GM12878 (cell line): ENCODE measurements around the gene RASGRF1. TPM values are rescaled to one million over a fixed set of nuclear protein-coding genes. Genes with fewer than 3 reads are reported as not detected.

ENCODE experiments used
- ATAC-seq: fragments of 200-7000 bp; cut with Tn5 transposase; 3 replicates; pipeline ENCODE4 v1.9.1; 2020; ENCODE audit warnings: mild to moderate bottlenecking, moderate library complexity
- BruUV-seq: library from RNA; stranded (reverse); fragments of 400-500 nt; replicated peaks from 2 replicates; lab custom pipeline; 2021; lab: Mats Ljungman, UMichigan
- CTCF ChIA-PET: fragments of 300-600 bp; sonication (Branson Sonifier 250); formaldehyde crosslinking; extraction: SDS; loops from one replicate; lab custom pipeline; 2021; ENCODE audit warnings: inconsistent platforms; lab: Yijun Ruan, JAX
- POLR2A ChIA-PET: fragments of 350-600 bp; formaldehyde crosslinking; extraction: SDS; loops from one replicate; lab custom pipeline; 2021; ENCODE audit warnings: inconsistent platforms; lab: Charles Lee
- RAD21 ChIA-PET: fragments of 300-600 bp; sonication (Branson Sonifier 250); formaldehyde crosslinking; loops from one replicate; lab custom pipeline; 2023; ENCODE audit warnings: antibody characterized with exemption; ENCODE audit not compliant: unreplicated experiment; lab: Charles Lee
- SMC1A ChIA-PET: fragments of 300-600 bp; sonication (Branson Sonifier 250); formaldehyde crosslinking; loops from one replicate; lab custom pipeline; 2023; ENCODE audit not compliant: unreplicated experiment, uncharacterized antibody; lab: Charles Lee
- DNase-seq: peaks from one replicate; pipeline ENCODE4 v3.0.0-alpha.2; 2011; ENCODE audit warnings: low read depth, low spot score
- FAIRE-seq: peaks from 3 replicates; lab custom pipeline; 2011; peaks lifted over from hg19 to GRCh38; lab: Jason Lieb, UNC
- H2AFZ ChIP-seq: 2 replicates; pipeline ENCODE4 v1.6.0; 2011; ENCODE audit warnings: low read depth, low read length, control low read depth; ENCODE audit not compliant: control insufficient read depth
- H3K27ac ChIP-seq: 2 replicates; pipeline ENCODE4 v1.5.1; 2011; ENCODE audit warnings: control low read depth; ENCODE audit not compliant: control insufficient read depth, insufficient read depth
- H3K27me3 ChIP-seq, 2 experiments: replicated peaks in 1 of 2; 2 replicates each; pipeline versions ENCODE4 v1.6.0 to v1.6.1; 2011; ENCODE audit warnings: low read length in 1 of 2; ENCODE audit not compliant: control insufficient read depth in 2 of 2, insufficient read depth in 2 of 2
- H3K36me3 ChIP-seq, 2 experiments: 2 replicates each; pipeline ENCODE4 v1.5.1; 2011; ENCODE audit warnings: low read length in 1 of 2; ENCODE audit not compliant: control insufficient read depth in 2 of 2, insufficient read depth in 2 of 2
- H3K4me1 ChIP-seq: 2 replicates; pipeline ENCODE4 v1.6.1; 2011; ENCODE audit warnings: mild to moderate bottlenecking, low read length, moderate library complexity, mixed read lengths; ENCODE audit not compliant: control insufficient read depth, insufficient read depth
- H3K4me2 ChIP-seq: 2 replicates; pipeline ENCODE4 v1.6.0; 2011; ENCODE audit warnings: control low read depth; ENCODE audit not compliant: control insufficient read depth, insufficient read depth
- H3K4me3 ChIP-seq: fragments of 200-600 bp; sonication (generic); 2 replicates; pipeline ENCODE4 v1.5.1; 2016
- H3K79me2 ChIP-seq: 2 replicates; pipeline ENCODE4 v1.6.0; 2011; ENCODE audit warnings: low read length; ENCODE audit not compliant: control insufficient read depth, insufficient read depth
- H3K9ac ChIP-seq: 2 replicates; pipeline ENCODE4 v1.8.0; 2011; ENCODE audit warnings: low read length, control low read depth, mixed read lengths; ENCODE audit not compliant: control insufficient read depth, insufficient read depth
- H3K9me3 ChIP-seq: replicated peaks from 3 replicates; pipeline ENCODE4 v1.5.1; 2011; ENCODE audit warnings: mild to moderate bottlenecking, low read length; ENCODE audit not compliant: control insufficient read depth, insufficient read depth
- H4K20me1 ChIP-seq: 2 replicates; pipeline ENCODE4 v1.6.0; 2011; ENCODE audit not compliant: control insufficient read depth, insufficient read depth
- CHD2 ChIP-seq: IDR thresholded peaks from 2 replicates; pipeline ENCODE4 v1.6.1; 2011; ENCODE audit warnings: low read depth, low read length, improper control_type of control experiment, borderline replicate concordance
- ETV6 ChIP-seq, 2 experiments: fragments of 450-650 bp in 1 of 2; IDR thresholded peaks in 1 of 2; conservative IDR thresholded peaks in 1 of 2; 2 replicates each; pipeline ENCODE4 v1.6.1; 2014; ENCODE audit warnings: antibody characterized with exemption in 1 of 2, borderline replicate concordance in 1 of 2, low read depth in 1 of 2, mild to moderate bottlenecking in 1 of 2, moderate library complexity in 1 of 2
- FOXK2 ChIP-seq: fragments of 450-650 bp; IDR thresholded peaks from 2 replicates; pipeline ENCODE4 v1.6.1; 2017; ENCODE audit warnings: mild to moderate bottlenecking, moderate library complexity
- GATAD2B ChIP-seq: fragments of 450-650 bp; conservative IDR thresholded peaks from 2 replicates; pipeline ENCODE4 v1.6.1; 2017; ENCODE audit warnings: low read depth, mild to moderate bottlenecking, moderate library complexity
- MTA2 ChIP-seq: fragments of 450-650 bp; IDR thresholded peaks from 2 replicates; pipeline ENCODE4 v1.6.1; 2016; ENCODE audit warnings: low read depth, mild to moderate bottlenecking, moderate library complexity
- RB1 ChIP-seq: fragments of 450-650 bp; formaldehyde crosslinking; IDR thresholded peaks from 2 replicates; pipeline ENCODE4 v1.6.1; 2017; ENCODE audit warnings: mild to moderate bottlenecking, borderline replicate concordance
- ZZZ3 ChIP-seq: IDR thresholded peaks from 2 replicates; pipeline ENCODE4 v1.6.1; 2011; ENCODE audit warnings: low read depth; ENCODE audit not compliant: control insufficient read depth, insufficient read length
- WGBS: methylation state at CpG from one replicate; pipeline ENCODE4 v1.1.6; 2016; ENCODE audit warnings: low lambda C conversion rate; ENCODE audit not compliant: insufficient replicate concordance, insufficient coverage; ENCODE audit errors: missing lambda C conversion rate; 5-methylcytosine and 5-hydroxymethylcytosine counted together
- in situ Hi-C: fragments of 300-500 bp; cut with MboI; formaldehyde crosslinking; loops from 9 replicates; pipeline ENCODE4 v1.14.3; 2018; ENCODE audit warnings: mixed read lengths
- intact Hi-C: fragments of 100-400 bp; cut with micrococcal nuclease; formaldehyde crosslinking; loops from one replicate; pipeline ENCODE4 v1.14.2; 2022; ENCODE audit not compliant: unreplicated experiment
- polyA plus RNA-seq, 11 experiments: library from polyadenylated mRNA; depleted of rRNA in 4 of 11; unstranded in 6 of 11; stranded (reverse) in 5 of 11; fragments of >200 nt; fragmentation: Nextera tagmentation in 4 of 11; fragmentation: Illumina TruSeq in 1 of 11; extraction: Ambion mirVana in 4 of 11; extraction: Trizol in 1 of 11; gene quantifications; 1 replicate in 1 of 11; 2 replicates in 10 of 11; pipeline versions ENCODE4 v1.2.1 to v1.2.3, GENCODE V29; 2011 to 2016; ENCODE audit warnings: inconsistent platforms in 2 of 11, missing spikeins in 2 of 11, low read depth in 1 of 11
- total RNA-seq, 4 experiments: library from RNA; depleted of rRNA in 3 of 4; stranded (reverse); fragments of >200 nt in 3 of 4; fragmentation: Illumina TruSeq in 1 of 4; extraction: Trizol in 1 of 4; gene quantifications; 2 replicates each; pipeline versions ENCODE4 v1.2.1 to v1.2.3, GENCODE V29; 2013 to 2021

RASGRF1 gene
- total and polyA plus RNA-seq, 10 of the 15 experiments (the other 5 are each of a cell fraction or from before 2014, with no cell fraction given): 0.20 to 1.9 (median 0.86) TPM

- no peak for TF ChIP-seq ETV6 (conservative IDR thresholded peaks at IDR 0.05 in 1 of 2, IDR thresholded peaks at IDR 0.05 in 1 of 2; ENCODE audit: borderline replicate concordance in 1 of 2, low read depth in 1 of 2)
- no peak for TF ChIP-seq MTA2
- TF ChIP-seq, all 136 proteins: peak for 0
Measured at GRCh38 chr15:78947506-78947905, 143.1 kb downstream of the RASGRF1 start (continued).

- RAD21 ChIA-PET: no interaction called here
- CTCF ChIA-PET: interaction anchor here (1.0 to 1.8 kb wide), 2 partner anchors 33 to 60 kb away, joined by 4 to 7 read pairs; no protein-coding TSS in a partner anchor
Measured at GRCh38 chr15:78946493-78946892, 144.1 kb downstream of the RASGRF1 start.

More at GRCh38 chr15:78946493-78946892, 144.1 kb downstream of the RASGRF1 start:
- intact Hi-C loops: no loop called here
- H3K9ac ChIP-seq: no peak overlapping the region
- no peak overlapping the region for H3K27ac ChIP-seq
- H3K36me3 ChIP-seq: no peaks in the 10 kb centered on the region
- no peak for DNase-seq
- FAIRE-seq: no peak
- peaks cover 8% of the 10 kb centered on the region for H3K4me1 ChIP-seq
- no peak overlapping the region for H3K4me3 ChIP-seq
- ChIA-PET SMC1A (interaction anchor here (0.6 to 1.2 kb wide), 2 partner anchors 33 to 72 kb away, joined by 3 read pairs; no protein-coding TSS in a partner anchor), POLR2A (interaction anchor here (0.7 to 1.2 kb wide), 2 partner anchors 28 to 239 kb away, joined by 3 to 4 read pairs; no protein-coding TSS in a partner anchor)
- H4K20me1 ChIP-seq: no peaks in the 10 kb centered on the region
- H2AFZ ChIP-seq: no peak overlapping the region
- no peak overlapping the region for H3K4me2 ChIP-seq
- peaks cover 35% of the 10 kb centered on the region for H3K79me2 ChIP-seq
- in situ Hi-C loops: no loop called here
- TF ChIP-seq RB1 (no peak), ZZZ3 (no peak), FOXK2 (no peak), GATAD2B (no peak), CHD2 (no peak)
- no TSS peak for BruUV-seq
- 77% methylated on average over 5 of the region's 5 CpGs for WGBS
- no peak for ATAC-seq
- H3K9me3 ChIP-seq: no peaks in the 10 kb centered on the region
- no peaks in the 10 kb centered on the region; a peak in 1 of 4 replicates for H3K27me3 ChIP-seq
